ENCODE measurements around the gene CAMK2N2.
A peak's percentile ranks its signal among the peaks of the same experiment; 100 is the strongest.
"Not testable (repeated sequence)": the region's sequence is repeated elsewhere in the genome, so short reads cannot be mapped to it uniquely, and the experiment has no call there.

CAMK2N2 gene

GRCh38 chr3:184275961-184276910, 14.9 kb upstream of the CAMK2N2 start, which contains the start of gene ECE2:
Gene ECE2 (plus strand): TSS chr3:184276022. CDS start chr3:184276154, 132 bp downstream.
- DNase-seq (ENCODE audit: low read depth) = no peak
- H3K4me3 ChIP-seq (ENCODE audit: low read depth, low read length) = no peak within 1 kb of the TSS

GRCh38 chr3:184275381-184275701, 14.0 kb upstream of the CAMK2N2 start:
- no peak for TF ChIP-seq CTCF (IDR thresholded peaks at IDR 0.05; ENCODE audit: insufficient read depth, low read depth, low read length, missing control alignments)
- H3K4me3 ChIP-seq (ENCODE audit: low read depth, low read length) = no peak overlapping the region
- no peak for DNase-seq (ENCODE audit: low read depth)

More at GRCh38 chr3:184275961-184276910, 14.9 kb upstream of the CAMK2N2 start, which contains the start of gene ECE2:
- TF ChIP-seq CTCF (IDR thresholded peaks at IDR 0.05; ENCODE audit: insufficient read depth, low read depth, low read length, missing control alignments) = no peak

GRCh38 chr3:184272269-184272668, 10.9 kb upstream of the CAMK2N2 start:
- no peak for TF ChIP-seq CTCF (IDR thresholded peaks at IDR 0.05; ENCODE audit: insufficient read depth, low read depth, low read length, missing control alignments)
- no peak for DNase-seq (ENCODE audit: low read depth)
- no peak overlapping the region for H3K4me3 ChIP-seq (ENCODE audit: low read depth, low read length)

- not testable (repeated sequence) for H3K4me3 ChIP-seq (ENCODE audit: low read depth, low read length); DNase-seq (ENCODE audit: low read depth)
Observed at GRCh38 chr3:184267249-184267648, 5.9 kb upstream of the CAMK2N2 start.

- H3K4me3 ChIP-seq (ENCODE audit: low read depth, low read length) = no peak overlapping the region
- no peak for TF ChIP-seq CTCF (IDR thresholded peaks at IDR 0.05; ENCODE audit: insufficient read depth, low read depth, low read length, missing control alignments)
- no peak for DNase-seq (ENCODE audit: low read depth)
Observed at GRCh38 chr3:184262764-184263179, 1.4 kb upstream of the CAMK2N2 start.

- peak overlapping the region; percentile 54 for H3K4me3 ChIP-seq (ENCODE audit: low read depth, low read length)
- peak; percentile 28 for DNase-seq (ENCODE audit: low read depth)
- no peak for TF ChIP-seq CTCF (IDR thresholded peaks at IDR 0.05; ENCODE audit: insufficient read depth, low read depth, low read length, missing control alignments)
Observed at GRCh38 chr3:184261854-184262763, 756 bp upstream of the CAMK2N2 start.

GRCh38 chr3:184260724-184261269, 556 bp downstream of the CAMK2N2 start:
- peak overlapping the region; percentile 50 for H3K4me3 ChIP-seq (ENCODE audit: low read depth, low read length)
- no peak for TF ChIP-seq CTCF (IDR thresholded peaks at IDR 0.05; ENCODE audit: insufficient read depth, low read depth, low read length, missing control alignments)
- no peak for DNase-seq (ENCODE audit: low read depth)
